H9 (cell line): ENCODE measurements around the gene ZNF362. TPM values are rescaled to one million over a fixed set of nuclear protein-coding genes. Genes with fewer than 3 reads are reported as not detected.

ENCODE experiments used
- DNase-seq: peaks from one replicate; pipeline ENCODE4 v3.0.0-alpha.2; 2017
- H2AFZ ChIP-seq: one replicate; pipeline ENCODE4 v1.6.1; 2013; ENCODE audit warnings: mild to moderate bottlenecking, low read length, control low read depth, moderate library complexity
- H2AK5ac ChIP-seq: 2 replicates; pipeline ENCODE4 v1.6.1; 2013; ENCODE audit warnings: low read length, control low read depth, mixed read lengths; ENCODE audit not compliant: insufficient read length
- H2BK120ac ChIP-seq: one replicate; pipeline ENCODE4 v1.6.1; 2013; ENCODE audit warnings: low read depth, mild to moderate bottlenecking, low read length, control low read depth, inconsistent platforms; ENCODE audit not compliant: poor library complexity, severe bottlenecking
- H2BK12ac ChIP-seq: 2 replicates; pipeline ENCODE4 v1.6.1; 2013; ENCODE audit warnings: low read length, control low read depth, mixed read lengths, low read depth; ENCODE audit not compliant: insufficient read length
- H2BK15ac ChIP-seq: 2 replicates; pipeline ENCODE4 v1.6.1; 2013; ENCODE audit warnings: low read depth, low read length, control low read depth
- H2BK20ac ChIP-seq: one replicate; pipeline ENCODE4 v1.6.1; 2013; ENCODE audit warnings: low read depth, mild to moderate bottlenecking, low read length, control low read depth, inconsistent platforms; ENCODE audit not compliant: poor library complexity, severe bottlenecking
- H2BK5ac ChIP-seq: 2 replicates; pipeline ENCODE4 v1.6.1; 2013; ENCODE audit warnings: low read length, control low read depth, mixed read lengths; ENCODE audit not compliant: insufficient read length
- H3K14ac ChIP-seq: 2 replicates; pipeline ENCODE4 v1.6.1; 2013; ENCODE audit warnings: low read length, control low read depth; ENCODE audit not compliant: insufficient read depth
- H3K18ac ChIP-seq: 2 replicates; pipeline ENCODE4 v1.6.1; 2013; ENCODE audit warnings: low read depth, mild to moderate bottlenecking, mixed read lengths, low read length, control low read depth; ENCODE audit not compliant: insufficient read length
- H3K23ac ChIP-seq: 2 replicates; pipeline ENCODE4 v1.6.1; 2013; ENCODE audit warnings: low read length, control low read depth, mixed read lengths, low read depth; ENCODE audit not compliant: insufficient read length
- H3K23me2 ChIP-seq: 2 replicates; pipeline ENCODE4 v1.6.1; 2013; ENCODE audit warnings: low read depth, mild to moderate bottlenecking, mixed read lengths, low read length, control low read depth; ENCODE audit not compliant: insufficient read length, poor library complexity, severe bottlenecking
- H3K27ac ChIP-seq: 2 replicates; pipeline ENCODE4 v1.5.1; 2013; ENCODE audit warnings: low read length, control low read depth, mixed read lengths, low read depth; ENCODE audit not compliant: insufficient read length
- H3K27me3 ChIP-seq: 2 replicates; pipeline ENCODE4 v1.6.1; 2013; ENCODE audit warnings: low read length, control low read depth, inconsistent platforms; ENCODE audit not compliant: insufficient read depth
- H3K4ac ChIP-seq: 2 replicates; pipeline ENCODE4 v1.6.1; 2013; ENCODE audit warnings: low read depth, mild to moderate bottlenecking, control low read depth, inconsistent platforms, low read length, moderate library complexity
- H3K4me1 ChIP-seq: 2 replicates; pipeline ENCODE4 v1.6.1; 2013; ENCODE audit warnings: low read length, control low read depth, inconsistent platforms; ENCODE audit not compliant: insufficient read depth
- H3K4me2 ChIP-seq: 2 replicates; pipeline ENCODE4 v1.6.1; 2013; ENCODE audit warnings: low read length, control low read depth, mixed read lengths; ENCODE audit not compliant: insufficient read length, insufficient read depth
- H3K56ac ChIP-seq: 2 replicates; pipeline ENCODE4 v1.6.1; 2013; ENCODE audit warnings: low read depth, mild to moderate bottlenecking, mixed read lengths, low read length, control low read depth; ENCODE audit not compliant: insufficient read length
- H3K79me1 ChIP-seq: 2 replicates; pipeline ENCODE4 v1.6.1; 2013; ENCODE audit warnings: low read depth, mild to moderate bottlenecking, moderate library complexity, low read length, control low read depth, inconsistent platforms; ENCODE audit not compliant: insufficient read depth, poor library complexity, severe bottlenecking
- H3K79me2 ChIP-seq: 2 replicates; pipeline ENCODE4 v1.6.1; 2013; ENCODE audit warnings: low read length, control low read depth, inconsistent platforms; ENCODE audit not compliant: insufficient read depth
- H3K9ac ChIP-seq: 2 replicates; pipeline ENCODE4 v1.6.1; 2013; ENCODE audit warnings: low read length, control low read depth, mixed read lengths; ENCODE audit not compliant: insufficient read length; ENCODE audit errors: extremely low read depth
- H3K9me3 ChIP-seq: one replicate; pipeline ENCODE4 v1.6.1; 2013; ENCODE audit warnings: low read depth, low read length, inconsistent platforms; ENCODE audit not compliant: control insufficient read depth
- H3T11ph ChIP-seq: one replicate; pipeline ENCODE4 v1.6.1; 2013; ENCODE audit warnings: mild to moderate bottlenecking, low read length, control low read depth, inconsistent platforms
- H4K20me1 ChIP-seq: one replicate; pipeline ENCODE4 v1.6.1; 2013; ENCODE audit not compliant: control insufficient read depth, insufficient read length, insufficient read depth
- H4K5ac ChIP-seq: 2 replicates; pipeline ENCODE4 v1.6.1; 2013; ENCODE audit warnings: low read depth, mild to moderate bottlenecking, mixed read lengths, low read length, control low read depth; ENCODE audit not compliant: insufficient read length
- H4K8ac ChIP-seq: replicated peaks from 2 replicates; pipeline ENCODE4 v1.6.1; 2013; ENCODE audit warnings: low read length, control low read depth, mixed read lengths, low read depth; ENCODE audit not compliant: insufficient read length
- H4K91ac ChIP-seq: 2 replicates; pipeline ENCODE4 v1.6.1; 2013; ENCODE audit warnings: low read depth, mild to moderate bottlenecking, moderate library complexity, mixed read lengths, low read length, control low read depth; ENCODE audit not compliant: insufficient read length
- H3K27ac Mint-ChIP-seq, 3 experiments: 2 replicates in 2 of 3; 3 replicates in 1 of 3; pipeline ENCODE4 v1.8.0; 2020 to 2021; ENCODE audit warnings: mixed read lengths in 3 of 3, mild to moderate bottlenecking in 1 of 3, moderate library complexity in 1 of 3
- H3K27me3 Mint-ChIP-seq: 2 replicates; pipeline ENCODE4 v1.8.0; 2021; ENCODE audit warnings: low read depth, mild to moderate bottlenecking, moderate library complexity, mixed read lengths
- H3K36me3 Mint-ChIP-seq, 3 experiments: 2 replicates in 2 of 3; 3 replicates in 1 of 3; pipeline ENCODE4 v1.8.0; 2020 to 2021; ENCODE audit warnings: low read depth in 3 of 3, mixed read lengths in 3 of 3; ENCODE audit not compliant: insufficient read depth in 1 of 3
- H3K4me1 Mint-ChIP-seq, 2 experiments: 2 replicates each; pipeline ENCODE4 v1.8.0; 2020; ENCODE audit warnings: mixed read lengths in 2 of 2
- H3K4me3 Mint-ChIP-seq, 2 experiments: 2 replicates in 1 of 2; 3 replicates in 1 of 2; pipeline ENCODE4 v1.8.0; 2020 to 2021; ENCODE audit warnings: mild to moderate bottlenecking in 2 of 2, mixed read lengths in 2 of 2, moderate library complexity in 1 of 2
- H3K9me3 Mint-ChIP-seq, 2 experiments: 2 replicates in 1 of 2; 3 replicates in 1 of 2; pipeline ENCODE4 v1.8.0; 2020; ENCODE audit warnings: mild to moderate bottlenecking in 2 of 2, mixed read lengths in 2 of 2, moderate library complexity in 1 of 2
- CTCF ChIP-seq: fragments of 200-600 bp; sonication (generic); conservative IDR thresholded peaks from 3 replicates; pipeline ENCODE4 v1.8.0; 2021; ENCODE audit warnings: antibody characterized with exemption, mild to moderate bottlenecking
- WGBS: extraction: QIAGEN DNeasy Blood & Tissue Kit; methylation state at CpG from one replicate; pipeline ENCODE4 v1.1.7; 2013; ENCODE audit warnings: missing lambda C conversion rate, low lambda C conversion rate, mixed read lengths; ENCODE audit not compliant: insufficient read length; ENCODE audit errors: extremely low coverage; 5-methylcytosine and 5-hydroxymethylcytosine counted together
- total RNA-seq: library from RNA; stranded (reverse); gene quantifications from 2 replicates; pipeline ENCODE4 v1.2.1, GENCODE V29; 2021

The ZNF362 gene
- total RNA-seq, 1 experiment from 2014 or later, result 18.7 TPM

DNA sequence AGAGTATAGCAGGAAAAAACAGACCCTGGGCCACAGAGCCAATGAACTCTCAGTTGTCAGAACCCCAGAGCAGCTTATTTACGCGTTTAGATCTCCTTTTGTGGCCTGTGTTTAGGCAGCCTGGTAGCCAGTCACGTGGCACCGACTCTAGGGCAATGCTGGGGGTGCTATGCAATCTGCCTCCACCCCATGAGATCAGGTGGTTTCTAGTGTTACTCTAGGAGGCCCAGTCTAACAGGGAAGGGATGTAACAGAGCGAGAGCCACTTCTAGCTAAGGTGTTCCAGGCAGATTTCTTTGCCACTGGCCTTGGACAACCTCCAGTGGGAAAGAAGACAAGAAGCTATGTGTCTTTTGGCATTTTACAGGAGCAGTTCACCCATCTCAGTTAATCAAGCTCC lies 76.6 kb downstream of the ZNF362 start:
- Histone ChIP-seq H3K14ac (no peak overlapping the region), H3T11ph (no peak overlapping the region), H3K79me1 (no peaks in the 10 kb centered on the region), H3K56ac (no peak overlapping the region), H2BK12ac (no peak overlapping the region), H2AK5ac (no peak overlapping the region), H2AFZ (no peak overlapping the region), H4K91ac (no peak overlapping the region), H2BK5ac (no peak overlapping the region), H3K79me2 (no peaks in the 10 kb centered on the region), H4K20me1 (no peaks in the 10 kb centered on the region), H3K23ac (no peak overlapping the region), H3K9me3 (no peaks in the 10 kb centered on the region), H3K4me2 (no peak overlapping the region), H4K8ac (no peak overlapping the region), H2BK20ac (no peak overlapping the region), H2BK120ac (no peak overlapping the region), H3K4ac (no peak overlapping the region), H3K23me2 (no peaks in the 10 kb centered on the region), H3K27me3 (no peaks in the 10 kb centered on the region), H3K27ac (no peak overlapping the region), H3K4me1 (no peaks in the 10 kb centered on the region; the same call in 1 of the 2 replicates), H2BK15ac (no peak overlapping the region), H3K18ac (no peak overlapping the region), H4K5ac (no peak overlapping the region), H3K9ac (no peak overlapping the region)
- Mint-ChIP-seq H3K4me3 (no peak overlapping the region), H3K27me3 (peaks cover 1% of the 10 kb centered on the region), H3K9me3 (no peaks in the 10 kb centered on the region), H3K27ac (no peak overlapping the region), H3K36me3 (peaks cover 7 to 39% (median 12%) of the 10 kb centered on the region in 3 experiments; a peak in 6 of 7 replicates), H3K4me1 (peaks cover 9 to 19% of the 10 kb centered on the region in 2 experiments)
- TF ChIP-seq CTCF, result no peak
- no peak for DNase-seq
- WGBS, result no CpG with 5 or more reads among the region's 5 CpGs
